ENCODE results near the gene CD44. TPM values are rescaled to one million over a fixed set of nuclear protein-coding genes. Genes with fewer than 3 reads are reported as not detected.

CD44 gene
- total and polyA plus RNA-seq, 12 donors, result 7.0 to 104 (median 25.2) TPM

GRCh38 chr11:35143297-35144135, 4.5 kb downstream of the CD44 start:
- peak overlapping the region in 1 of 10 donors; percentile 94 for H3K4me3 ChIP-seq
- peaks cover 0 to 84% (median 10%) of the 10 kb centered on the region in 9 donors for H3K4me1 ChIP-seq
- H3K36me3 ChIP-seq, result peaks cover 0 to 47% (median 0%) of the 10 kb centered on the region in 9 donors
- 84 to 86% methylated on average over 8 of the region's 8 CpGs for WGBS, 2 donors
- H3K9me3 ChIP-seq, result no peaks in the 10 kb centered on the region
- ATAC-seq, result no peak
- intact Hi-C loops (cut with DNase I), result no loop called here
- H3K27ac ChIP-seq, result peak overlapping the region in 3 of 10 donors; percentile 3 to 98 (median 18)
- DNase-seq, result no peak
- no peak for TF ChIP-seq CTCF (IDR thresholded peaks at IDR 0.05)
- H3K27me3 ChIP-seq, result no peaks in the 10 kb centered on the region

GRCh38 chr11:35144136-35144741, 5.3 kb downstream of the CD44 start:
- H3K27me3 ChIP-seq, result no peaks in the 10 kb centered on the region
- no peak for DNase-seq
- WGBS, 2 donors, result 70 to 75% methylated on average over 10 of the region's 10 CpGs
- H3K9me3 ChIP-seq, result no peaks in the 10 kb centered on the region
- TF ChIP-seq CTCF (IDR thresholded peaks at IDR 0.05), result no peak
- H3K36me3 ChIP-seq, result peaks cover 0 to 53% (median 0%) of the 10 kb centered on the region in 9 donors
- H3K27ac ChIP-seq, result peak overlapping the region in 3 of 10 donors; percentile 3 to 98 (median 18)
- ATAC-seq, result peak in 1 of 8 donors; percentile 17
- peaks cover 0 to 81% (median 5%) of the 10 kb centered on the region in 9 donors for H3K4me1 ChIP-seq
- peak overlapping the region in 1 of 10 donors; percentile 94 for H3K4me3 ChIP-seq
- intact Hi-C loops (cut with DNase I), result no loop called here

GRCh38 chr11:35144806-35145205, 5.8 kb downstream of the CD44 start:
- Histone ChIP-seq H3K36me3 (peaks cover 0 to 59% (median 0%) of the 10 kb centered on the region in 9 donors), H3K4me1 (peaks cover 0 to 81% (median under 1%) of the 10 kb centered on the region in 9 donors), H3K27me3 (no peaks in the 10 kb centered on the region), H3K4me3 (peak overlapping the region in 1 of 10 donors; percentile 94), H3K27ac (peak overlapping the region in 1 of 10 donors; percentile 98), H3K9me3 (peaks cover 0 to 2% (median 0%) of the 10 kb centered on the region in 11 donors)
- TF ChIP-seq CTCF (IDR thresholded peaks at IDR 0.05), result no peak
- intact Hi-C loops (cut with DNase I), result no loop called here
- ATAC-seq (no peak), DNase-seq (no peak)
- WGBS, 2 donors, result 85 to 87% methylated on average over 1 of the region's 1 CpG

- peak overlapping the region in 1 of 10 donors; percentile 98 for H3K27ac ChIP-seq
- no peak for TF ChIP-seq CTCF (IDR thresholded peaks at IDR 0.05)
These were observed 6.3 kb downstream of the CD44 start for GRCh38 chr11:35145271-35145670.

More at GRCh38 chr11:35145271-35145670, 6.3 kb downstream of the CD44 start:
- 93 to 100% methylated on average over 2 of the region's 2 CpGs for WGBS, 2 donors
- DNase-seq (no peak), ATAC-seq (no peak)
- H3K9me3 ChIP-seq, result peaks cover 0 to 5% (median 0%) of the 10 kb centered on the region in 11 donors
- intact Hi-C loops (cut with DNase I), result no loop called here
- H3K4me3 ChIP-seq, result peak overlapping the region in 1 of 10 donors; percentile 94
- H3K36me3 ChIP-seq, result peaks cover 0 to 63% (median 0%) of the 10 kb centered on the region in 9 donors
- H3K27me3 ChIP-seq, result no peaks in the 10 kb centered on the region
- H3K4me1 ChIP-seq, result peaks cover 0 to 84% (median 0%) of the 10 kb centered on the region in 9 donors
